Astrocyte of the spinal cord (primary cell): Measurements from ENCODE around the gene ZKSCAN1.

ENCODE experiments used
- DNase-seq: peaks from one replicate; pipeline ENCODE4 v3.0.0; 2011; ENCODE audit warnings: low read depth, low spot score
- H3K4me3 ChIP-seq: 2 replicates; pipeline ENCODE4 v1.5.1; 2011; ENCODE audit warnings: low read depth, mild to moderate bottlenecking, low read length, moderate library complexity
- in situ Hi-C: cut with HindIII; loops from 2 replicates; pipeline ENCODE4 v1.10.0; 2017; ENCODE audit warnings: low sequenced_read_pairs
- TF ChIP-seq, protein P1 (sequence below): IDR thresholded peaks from 2 replicates; pipeline ENCODE4 v1.5.1; 2012; ENCODE audit warnings: low read depth, mild to moderate bottlenecking, low read length, inconsistent platforms

Gene ZKSCAN1

DNA sequence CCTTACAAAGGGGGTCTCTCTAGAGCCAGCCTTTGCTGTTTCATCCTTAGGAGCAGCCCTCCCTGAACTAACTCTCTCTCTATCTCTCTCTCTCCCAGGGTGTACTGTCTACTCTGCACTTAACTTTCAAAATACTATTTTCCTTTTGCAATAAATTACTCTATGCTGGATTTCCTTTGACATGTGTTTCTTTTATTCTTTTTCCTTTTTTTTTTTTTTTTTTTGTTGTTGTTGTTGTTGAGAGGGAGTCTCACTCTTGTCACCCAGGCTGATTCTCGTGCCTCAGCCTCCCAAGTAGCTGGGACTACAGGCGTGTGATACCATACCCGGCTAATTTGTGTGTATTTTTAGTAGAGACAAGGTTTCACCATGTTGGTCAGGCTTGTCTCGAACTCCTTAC lies 67.6 kb downstream of the ZKSCAN1 start:
- no peak overlapping the region for H3K4me3 ChIP-seq
- in situ Hi-C loops = no loop called here
- no peak for DNase-seq
- TF ChIP-seq, protein P1, sequence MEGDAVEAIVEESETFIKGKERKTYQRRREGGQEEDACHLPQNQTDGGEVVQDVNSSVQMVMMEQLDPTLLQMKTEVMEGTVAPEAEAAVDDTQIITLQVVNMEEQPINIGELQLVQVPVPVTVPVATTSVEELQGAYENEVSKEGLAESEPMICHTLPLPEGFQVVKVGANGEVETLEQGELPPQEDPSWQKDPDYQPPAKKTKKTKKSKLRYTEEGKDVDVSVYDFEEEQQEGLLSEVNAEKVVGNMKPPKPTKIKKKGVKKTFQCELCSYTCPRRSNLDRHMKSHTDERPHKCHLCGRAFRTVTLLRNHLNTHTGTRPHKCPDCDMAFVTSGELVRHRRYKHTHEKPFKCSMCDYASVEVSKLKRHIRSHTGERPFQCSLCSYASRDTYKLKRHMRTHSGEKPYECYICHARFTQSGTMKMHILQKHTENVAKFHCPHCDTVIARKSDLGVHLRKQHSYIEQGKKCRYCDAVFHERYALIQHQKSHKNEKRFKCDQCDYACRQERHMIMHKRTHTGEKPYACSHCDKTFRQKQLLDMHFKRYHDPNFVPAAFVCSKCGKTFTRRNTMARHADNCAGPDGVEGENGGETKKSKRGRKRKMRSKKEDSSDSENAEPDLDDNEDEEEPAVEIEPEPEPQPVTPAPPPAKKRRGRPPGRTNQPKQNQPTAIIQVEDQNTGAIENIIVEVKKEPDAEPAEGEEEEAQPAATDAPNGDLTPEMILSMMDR = no peak

DNA sequence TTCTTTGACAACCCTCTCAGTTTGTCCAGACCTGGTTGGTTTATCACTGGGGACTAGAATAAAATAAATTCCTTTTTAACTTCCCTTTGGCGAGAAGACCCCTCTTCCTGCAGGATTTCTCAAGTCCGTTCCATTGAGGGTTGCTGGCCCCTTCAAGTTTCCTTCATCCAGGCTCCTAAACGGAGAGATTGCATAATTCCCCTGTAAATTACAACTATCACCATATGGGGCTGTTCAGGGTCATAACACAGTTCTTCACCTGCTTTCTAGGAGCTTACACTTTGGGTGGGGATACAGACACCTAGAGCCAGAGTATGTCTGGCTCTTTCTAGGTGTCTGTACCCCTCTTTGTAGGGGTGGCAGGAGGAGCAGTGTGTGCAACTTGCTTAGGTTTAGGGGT lies 70.1 kb downstream of the ZKSCAN1 start:
- in situ Hi-C loops = no loop called here
- TF ChIP-seq, protein P1 = no peak
- H3K4me3 ChIP-seq = no peak overlapping the region
- DNase-seq = no peak

DNA sequence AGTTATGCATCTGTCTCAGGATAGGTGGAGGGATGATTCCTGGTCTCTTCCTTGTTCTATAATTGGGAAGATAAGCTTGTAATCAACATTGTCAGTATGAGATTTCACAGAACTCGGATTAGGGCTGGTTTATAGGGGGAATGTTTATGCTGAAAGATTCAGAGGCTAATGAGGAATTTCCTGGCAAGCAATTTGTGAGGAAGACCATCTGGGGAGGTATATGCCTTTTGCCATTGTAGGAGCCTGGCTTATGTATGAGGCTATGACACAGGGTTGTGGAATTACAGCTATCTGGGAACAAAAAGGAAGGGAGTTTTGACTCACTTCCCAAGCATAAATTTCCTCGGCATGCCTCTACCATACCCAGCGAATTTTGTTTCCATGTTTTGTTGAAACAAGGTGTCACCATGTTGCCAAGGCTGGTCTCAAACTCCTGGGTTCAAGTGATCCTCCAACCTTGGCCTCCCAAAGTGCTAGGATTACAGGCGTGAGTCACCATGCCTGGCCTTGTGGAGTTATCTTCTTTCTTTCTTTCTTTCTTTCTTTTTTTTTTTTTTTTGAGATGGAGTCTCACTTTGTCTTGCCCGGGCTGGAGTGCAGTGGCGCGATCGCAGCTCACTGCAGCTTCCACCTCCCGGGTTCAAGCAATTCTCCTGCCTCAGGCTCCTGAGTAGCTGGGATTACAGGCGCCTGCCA lies 71.8 kb downstream of the ZKSCAN1 start:
- no peak overlapping the region for H3K4me3 ChIP-seq
- TF ChIP-seq, protein P1 = no peak
- in situ Hi-C loops = no loop called here
- peak; percentile 92 for DNase-seq

DNA sequence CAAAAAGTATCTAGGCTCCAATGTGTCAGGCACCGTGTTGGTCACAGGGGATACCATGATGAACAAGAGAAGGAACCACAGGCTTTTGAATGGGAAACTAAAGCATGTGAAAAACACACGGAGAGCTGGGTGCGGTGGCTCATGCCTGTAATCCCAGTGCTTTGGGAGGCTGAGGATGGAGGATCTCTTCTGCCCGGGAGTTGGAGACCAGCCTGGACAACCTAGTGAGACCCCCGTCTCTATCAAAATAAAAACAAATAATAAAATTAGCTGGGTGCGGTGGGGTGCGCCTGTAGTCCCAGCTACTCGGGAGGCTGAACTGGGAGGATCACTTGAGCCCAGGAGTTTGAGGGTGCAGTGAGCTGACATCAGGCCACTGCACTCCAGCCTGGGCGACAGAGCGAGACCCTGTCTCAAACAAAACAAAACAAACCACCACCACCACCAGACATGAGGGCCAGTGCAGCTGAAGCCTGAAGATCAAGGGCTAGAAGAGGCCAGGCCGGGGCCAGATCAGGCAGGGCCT lies 72.8 kb downstream of the ZKSCAN1 start:
- TF ChIP-seq, protein P1 = no peak
- DNase-seq = no peak
- in situ Hi-C loops = no loop called here
- peak overlapping the region; percentile 91 for H3K4me3 ChIP-seq

DNA sequence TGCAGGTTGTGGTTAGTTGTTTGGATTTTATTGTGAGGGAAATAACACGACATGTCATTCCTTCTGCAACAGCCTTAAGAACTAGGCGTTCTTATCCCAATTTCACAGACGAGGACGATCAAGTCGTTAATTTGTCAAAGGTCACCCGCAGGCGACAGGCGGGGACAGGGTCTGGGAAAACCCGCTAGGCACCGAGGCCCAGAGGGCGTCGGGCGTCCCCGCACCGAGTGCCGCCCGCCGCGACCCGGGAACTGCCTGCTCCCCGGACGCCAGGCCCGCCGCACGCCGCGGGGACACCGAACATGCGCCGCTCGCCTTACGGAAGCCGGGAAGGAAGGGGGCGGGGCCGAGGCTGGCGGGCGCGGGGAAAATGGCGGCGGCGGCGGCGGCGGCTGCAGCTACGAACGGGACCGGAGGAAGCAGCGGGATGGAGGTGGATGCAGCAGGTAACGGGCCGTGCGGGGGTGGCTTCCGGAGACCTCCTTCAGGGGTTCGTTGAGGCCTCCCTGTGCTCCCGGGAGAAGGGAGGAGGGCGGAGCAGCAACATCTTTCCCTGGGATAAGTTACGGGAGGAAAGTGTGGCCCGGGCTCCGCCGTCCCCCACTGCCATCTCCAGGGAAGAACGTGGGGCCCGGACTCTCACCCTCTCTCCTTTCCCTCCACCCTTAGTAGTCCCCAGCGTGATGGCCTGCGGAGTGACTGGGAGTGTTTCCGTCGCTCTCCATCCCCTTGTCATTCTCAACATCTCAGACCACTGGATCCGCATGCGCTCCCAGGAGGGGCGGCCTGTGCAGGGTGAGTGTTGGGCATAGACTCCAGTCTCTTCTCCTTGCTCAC lies 73.4 kb downstream of the ZKSCAN1 start, which contains the start of gene COPS6:
TSS of gene COPS6 (plus strand) at position 349 of the 837 bp plus-strand sequence. CDS start at position 371, 22 bp downstream.
- peak within 1 kb of the TSS; percentile 91 for H3K4me3 ChIP-seq
- peak; percentile 75 for DNase-seq
- in situ Hi-C loops = no loop called here
- TF ChIP-seq, protein P1 = no peak

DNA sequence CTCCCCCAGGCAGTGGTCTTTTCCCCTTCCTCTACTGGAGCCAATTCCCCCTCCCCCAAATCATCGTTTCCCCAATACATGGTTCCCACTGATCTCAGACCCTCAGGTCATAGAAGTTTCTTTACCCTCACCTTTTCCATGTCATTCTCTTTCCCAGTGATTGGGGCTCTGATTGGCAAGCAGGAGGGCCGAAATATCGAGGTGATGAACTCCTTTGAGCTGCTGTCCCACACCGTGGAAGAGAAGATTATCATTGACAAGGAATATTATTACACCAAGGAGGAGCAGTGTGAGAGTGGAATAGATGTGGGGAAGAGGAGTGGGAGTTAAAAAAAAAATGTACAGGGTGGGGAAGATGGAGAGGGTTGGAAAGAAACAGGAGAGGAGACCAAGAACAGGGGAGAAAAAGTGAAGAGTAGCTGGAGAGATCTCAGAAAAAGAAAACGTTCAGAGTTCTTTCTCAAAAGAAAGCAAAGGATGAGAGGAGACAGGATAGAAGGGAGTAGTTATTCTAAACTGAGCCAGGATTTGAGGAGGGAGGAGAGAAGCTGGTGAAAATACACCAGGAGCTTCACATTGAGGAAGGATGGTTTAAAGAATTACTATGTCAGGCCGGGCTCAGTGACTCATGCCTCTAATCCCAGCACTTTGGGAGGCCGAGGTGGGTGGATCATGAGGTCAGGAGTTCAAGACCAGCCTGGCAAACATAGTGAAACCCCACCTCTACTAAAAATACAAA lies 74.2 kb downstream of the ZKSCAN1 start:
- in situ Hi-C loops = no loop called here

More for the DNA sequence above, 74.2 kb downstream of the ZKSCAN1 start:
- TF ChIP-seq, protein P1 = no peak
- H3K4me3 ChIP-seq = peak overlapping the region; percentile 91
- DNase-seq = no peak
